ENCODE data around the gene TMEM144. TPM values are rescaled to one million over a fixed set of nuclear protein-coding genes. Genes with fewer than 3 reads are reported as not detected.

TMEM144 gene
- 6.0 and 11.8 TPM in 2 replicates for total RNA-seq (2022)
- percentile 56 among the genes with signal in this experiment for Bru-seq, nascent RNA
- percentile 51 among the genes with signal in this experiment for BruChase-seq, experiment 1, labeled RNA remaining after a 6-hour chase
- BruChase-seq, experiment 2, labeled RNA remaining after a 2-hour chase, result percentile 52 among the genes with signal in this experiment
- long read RNA-seq, transcript TMEM144-201 (13 exons, 3,442 nt), result major isoform, 13 of 18 reads
- long read RNA-seq, partial matches to known transcripts, result 0 of 18 reads
- long read RNA-seq, other reads (novel, unspliced or antisense), result 4 of 18 reads

DNA sequence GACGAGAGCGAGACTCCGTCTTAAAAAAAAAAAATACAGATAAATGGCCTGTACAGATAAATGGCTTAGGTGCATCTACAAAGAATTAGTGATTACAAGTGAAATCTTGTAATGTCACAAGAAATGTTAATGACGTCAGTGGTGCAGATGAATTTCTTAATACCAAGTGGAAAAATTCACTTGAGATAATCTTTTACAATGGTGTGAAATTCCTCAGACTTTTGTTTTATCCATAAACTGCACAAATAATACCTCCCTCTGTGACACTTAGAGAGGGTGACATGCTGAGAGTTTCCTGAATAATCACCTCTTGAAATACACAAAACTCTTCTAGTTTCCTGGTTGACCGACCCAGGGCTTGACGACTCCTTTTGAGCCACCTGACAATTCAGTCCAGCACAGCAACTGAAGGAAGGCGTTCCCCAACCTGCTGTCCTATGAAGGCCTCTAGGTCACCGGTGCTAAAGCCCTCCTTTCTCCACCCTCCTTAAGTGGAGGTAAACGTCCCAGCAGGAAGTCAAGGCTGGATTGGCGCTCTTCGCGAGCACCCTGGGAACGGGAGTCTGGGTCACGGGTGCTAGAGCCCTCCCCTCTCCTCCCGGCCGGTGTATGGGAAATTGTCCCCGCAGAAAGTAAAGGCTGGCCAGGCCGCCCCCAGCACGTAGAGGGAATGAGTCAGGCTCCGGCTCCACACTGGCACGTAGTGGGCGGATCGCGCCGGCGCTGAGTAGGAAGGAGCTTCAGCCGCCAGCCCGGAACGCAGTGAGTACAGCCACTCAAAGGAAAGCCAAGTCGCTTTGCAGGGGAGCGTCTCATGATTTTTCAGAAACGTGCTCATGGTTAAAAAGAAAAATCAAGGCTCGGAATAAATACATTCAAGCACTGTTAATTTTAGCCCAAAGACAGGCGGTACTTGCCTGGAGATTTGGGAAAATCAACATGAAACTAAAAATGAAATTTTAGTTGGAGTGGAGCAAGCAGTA lies at the start of gene TMEM144:
TMEM144 (plus strand) TSS at position 662 of the 983 bp plus-strand sequence. CDS start 2,182 bp downstream, outside the sequence.
- TSS peak; percentile 53 for BruUV-seq (replicated peaks)
- intact Hi-C loops (cut with micrococcal nuclease; ENCODE audit: unreplicated experiment), result no loop called here

GRCh38 chr4:158161551-158162354 lies 48.5 kb upstream of the TMEM144 start:
- no peak for TF ChIP-seq CTCF (IDR thresholded peaks at IDR 0.05; ENCODE audit: unreplicated experiment)
- Mint-ChIP-seq H3K27me3 (ENCODE audit: unreplicated experiment) (no peaks in the 10 kb centered on the region), H3K4me1 (ENCODE audit: low read depth, unreplicated experiment) (peaks cover 47% of the 10 kb centered on the region), H3K27ac (ENCODE audit: unreplicated experiment) (peak overlapping the region; percentile 49), H3K9me3 (ENCODE audit: low read depth, unreplicated experiment) (no peaks in the 10 kb centered on the region), H3K4me3 (ENCODE audit: low read depth, unreplicated experiment) (peak overlapping the region; percentile 1), H3K36me3 (ENCODE audit: insufficient read depth, unreplicated experiment) (no peaks in the 10 kb centered on the region)
- CTCF ChIA-PET, result interaction anchor here (1.5 kb wide), 1 partner anchor 9 kb away, joined by 3 read pairs; no protein-coding TSS in a partner anchor
- no TSS peak for BruUV-seq (replicated peaks)
- DNase-seq, result peak; percentile 6
- intact Hi-C loops (cut with micrococcal nuclease; ENCODE audit: unreplicated experiment), result no loop called here

More for the DNA sequence above, at the start of gene TMEM144:
- TF ChIP-seq CTCF (IDR thresholded peaks at IDR 0.05; ENCODE audit: unreplicated experiment), result no peak
- Mint-ChIP-seq H3K36me3 (ENCODE audit: insufficient read depth, unreplicated experiment) (peaks cover 8% of the 10 kb centered on the region), H3K9me3 (ENCODE audit: low read depth, unreplicated experiment) (no peaks in the 10 kb centered on the region), H3K4me1 (ENCODE audit: low read depth, unreplicated experiment) (no peaks in the 10 kb centered on the region), H3K27ac (ENCODE audit: unreplicated experiment) (peak within 1 kb of the TSS; percentile 91), H3K4me3 (ENCODE audit: low read depth, unreplicated experiment) (peak within 1 kb of the TSS; percentile 82), H3K27me3 (ENCODE audit: unreplicated experiment) (no peaks in the 10 kb centered on the region)
- CTCF ChIA-PET, result interaction anchor here (0.8 to 1.0 kb wide), 2 partner anchors 11 to 17 kb away, joined by 3 to 4 read pairs; no protein-coding TSS in a partner anchor
- peak; percentile 87 for DNase-seq

- no TSS peak for BruUV-seq (replicated peaks)
- Mint-ChIP-seq H3K27me3 (ENCODE audit: unreplicated experiment) (no peaks in the 10 kb centered on the region), H3K4me1 (ENCODE audit: low read depth, unreplicated experiment) (peaks cover 39% of the 10 kb centered on the region), H3K4me3 (ENCODE audit: low read depth, unreplicated experiment) (no peak overlapping the region), H3K9me3 (ENCODE audit: low read depth, unreplicated experiment) (no peaks in the 10 kb centered on the region), H3K27ac (ENCODE audit: unreplicated experiment) (peak overlapping the region; percentile 49), H3K36me3 (ENCODE audit: insufficient read depth, unreplicated experiment) (no peaks in the 10 kb centered on the region)
- no peak for TF ChIP-seq CTCF (IDR thresholded peaks at IDR 0.05; ENCODE audit: unreplicated experiment)
- intact Hi-C loops (cut with micrococcal nuclease; ENCODE audit: unreplicated experiment), result no loop called here
- DNase-seq, result peak; percentile 14
- CTCF ChIA-PET, result no interaction called here
Measured at GRCh38 chr4:158162631-158163030, 47.7 kb upstream of the TMEM144 start.
